ENCODE measurements around the gene POLR3K.

GRCh38 chr16:9903-10665 lies 43.3 kb downstream of the POLR3K start:
- TF ChIP-seq CTCF (IDR thresholded peaks at IDR 0.05; ENCODE audit: insufficient read depth, low read length, poor library complexity, severe bottlenecking), result no peak
- TF ChIP-seq EZH2phosphoT487 (conservative IDR thresholded peaks at IDR 0.05; ENCODE audit: low read length), result no peak

Measured in SU-DHL-6 (cell line).